HepG2 (cell line): Measurements from ENCODE around the gene JADE3. TPM values are rescaled to one million over a fixed set of nuclear protein-coding genes. Genes with fewer than 3 reads are reported as not detected.

Source experiments
- ATAC-seq: fragments of 200-7000 bp; cut with Tn5 transposase; 3 replicates; pipeline ENCODE4 v1.9.1; 2020; ENCODE audit warnings: mild to moderate bottlenecking, moderate library complexity
- BruUV-seq: library from RNA; stranded (reverse); fragments of 400-500 nt; replicated peaks from 2 replicates; lab custom pipeline; 2021; lab: Mats Ljungman, UMichigan
- CTCF ChIA-PET: fragments of 300-600 bp; formaldehyde crosslinking; extraction: SDS; loops from one replicate; lab custom pipeline; 2021; ENCODE audit warnings: low total read pairs, inconsistent platforms, low intra/inter-chr PET ratio; lab: Yijun Ruan, JAX
- POLR2A ChIA-PET: fragments of 350-600 bp; sonication (Branson Sonifier 250); formaldehyde crosslinking; loops from one replicate; lab custom pipeline; 2020; ENCODE audit warnings: antibody characterized with exemption, inconsistent platforms; lab: Yijun Ruan, JAX
- DNase-seq: peaks from one replicate; pipeline ENCODE4 v3.0.0-alpha.2; 2015; ENCODE audit warnings: low spot score
- FAIRE-seq: peaks from 3 replicates; lab custom pipeline; 2011; peaks lifted over from hg19 to GRCh38; lab: Jason Lieb, UNC
- H2AFZ ChIP-seq: one replicate; pipeline ENCODE4 v1.6.1; 2011; ENCODE audit warnings: low read length, inconsistent platforms
- H3K27ac ChIP-seq: fragments of 300-600 bp; 3 replicates; pipeline ENCODE4 v1.8.0; 2011; ENCODE audit warnings: mixed run types, mild to moderate bottlenecking, mixed read lengths, low read length, inconsistent platforms; ENCODE audit not compliant: insufficient read depth; ENCODE audit errors: extremely low read length
- H3K27me3 ChIP-seq, 2 experiments: fragments of 200-600 bp in 1 of 2; 2 replicates in 1 of 2; 3 replicates in 1 of 2; pipeline versions ENCODE4 v1.6.0 to v1.8.0; 2011; ENCODE audit warnings: low read length in 2 of 2, mild to moderate bottlenecking in 2 of 2, moderate library complexity in 2 of 2, inconsistent platforms in 1 of 2; ENCODE audit not compliant: insufficient read depth in 2 of 2, control insufficient read depth in 1 of 2
- H3K36me3 ChIP-seq, 2 experiments: fragments of 200-600 bp in 1 of 2; replicated peaks in 1 of 2; 2 replicates in 1 of 2; 3 replicates in 1 of 2; pipeline versions ENCODE4 v1.5.1 to v1.8.0; 2011; ENCODE audit warnings: low read length in 2 of 2, inconsistent platforms in 1 of 2; ENCODE audit not compliant: insufficient read depth in 2 of 2, control insufficient read depth in 1 of 2
- H3K4me1 ChIP-seq: 2 replicates; pipeline ENCODE4 v1.5.1; 2012; ENCODE audit warnings: low read length, inconsistent platforms; ENCODE audit not compliant: insufficient read depth
- H3K4me2 ChIP-seq: 2 replicates; pipeline ENCODE4 v1.6.0; 2011; ENCODE audit warnings: low read depth, low read length, inconsistent platforms
- H3K4me3 ChIP-seq, 3 experiments: fragments of 200-600 bp in 1 of 3; sonication (generic), shearing (Covaris generic) in 1 of 3; replicated peaks in 1 of 3; 2 replicates each; pipeline ENCODE4 v1.5.1; 2011 to 2016; ENCODE audit warnings: low read length in 3 of 3, inconsistent platforms in 2 of 3, low read depth in 2 of 3, mild to moderate bottlenecking in 2 of 3, control low read depth in 1 of 3, mixed read lengths in 1 of 3; ENCODE audit not compliant: insufficient read depth in 1 of 3
- H3K79me2 ChIP-seq: one replicate; pipeline ENCODE4 v1.6.1; 2011; ENCODE audit warnings: low read length, inconsistent platforms; ENCODE audit not compliant: insufficient read depth
- H3K9ac ChIP-seq: 2 replicates; pipeline ENCODE4 v1.6.0; 2011; ENCODE audit warnings: mild to moderate bottlenecking, low read depth, low read length, inconsistent platforms; ENCODE audit not compliant: insufficient read depth
- H3K9me3 ChIP-seq: 2 replicates; pipeline ENCODE4 v1.5.1; 2012; ENCODE audit warnings: mild to moderate bottlenecking, low read length
- H4K20me1 ChIP-seq: 2 replicates; pipeline ENCODE4 v1.6.0; 2011; ENCODE audit warnings: inconsistent platforms, mild to moderate bottlenecking, low read length, moderate library complexity; ENCODE audit not compliant: insufficient read depth
- ARID2 ChIP-seq: sonication (generic); formaldehyde crosslinking; IDR thresholded peaks from 2 replicates; pipeline ENCODE4 v1.8.1; 2022; ENCODE audit warnings: mild to moderate bottlenecking, missing genetic modification reagents, borderline replicate concordance
- DNMT3B ChIP-seq: conservative IDR thresholded peaks from 2 replicates; pipeline ENCODE4 v1.6.1; 2016; ENCODE audit warnings: missing biosample characterization, control low read depth
- ESRRA ChIP-seq: sonication (generic); formaldehyde crosslinking; IDR thresholded peaks from 2 replicates; pipeline ENCODE4 v1.5.1; 2020; ENCODE audit warnings: mild to moderate bottlenecking, low read depth, missing genetic modification reagents
- FIP1L1 ChIP-seq: fragments of 200-400 bp; formaldehyde crosslinking; IDR thresholded peaks from 2 replicates; pipeline ENCODE4 v1.6.1; 2018; ENCODE audit warnings: low read depth, mild to moderate bottlenecking, low read length, moderate library complexity, borderline replicate concordance; ENCODE audit not compliant: insufficient read depth
- GABPA ChIP-seq, 2 experiments: IDR thresholded peaks; 2 replicates each; pipeline ENCODE4 v1.6.1; 2011 to 2016; ENCODE audit warnings: low read depth in 2 of 2, low read length in 1 of 2, missing biosample characterization in 1 of 2, missing genetic modification characterization in 1 of 2
- JUND ChIP-seq: sonication (generic); formaldehyde crosslinking; IDR thresholded peaks from 2 replicates; pipeline ENCODE4 v1.8.0; 2022; ENCODE audit warnings: mild to moderate bottlenecking, missing genetic modification reagents
- MIER3 ChIP-seq: IDR thresholded peaks from 2 replicates; pipeline ENCODE4 v1.6.1; 2016; ENCODE audit warnings: missing compliant biosample characterization, borderline replicate concordance
- MYC ChIP-seq: sonication (generic); formaldehyde crosslinking; IDR thresholded peaks from 2 replicates; pipeline ENCODE4 v1.9.0; 2021; ENCODE audit warnings: missing genetic modification reagents, borderline replicate concordance
- NFRKB ChIP-seq: fragments of 450-650 bp; IDR thresholded peaks from 2 replicates; pipeline ENCODE4 v1.6.1; 2017
- POLR2AphosphoS5 ChIP-seq: IDR thresholded peaks from 2 replicates; pipeline ENCODE4 v1.6.1; 2012; ENCODE audit warnings: low read depth, low read length
- RBAK ChIP-seq: sonication (generic); formaldehyde crosslinking; IDR thresholded peaks from 2 replicates; pipeline ENCODE4 v1.5.1; 2020; ENCODE audit warnings: mild to moderate bottlenecking, missing genetic modification reagents
- RFX3 ChIP-seq: IDR thresholded peaks from 2 replicates; pipeline ENCODE4 v1.6.1; 2016; ENCODE audit warnings: missing biosample characterization, missing genetic modification reagents
- STAT5B ChIP-seq: sonication (generic); formaldehyde crosslinking; IDR thresholded peaks from 2 replicates; pipeline ENCODE4 v1.4.0; 2020; ENCODE audit warnings: missing genetic modification reagents
- TEAD2 ChIP-seq: sonication (generic); formaldehyde crosslinking; IDR thresholded peaks from 2 replicates; pipeline ENCODE4 v1.9.0; 2021; ENCODE audit warnings: missing genetic modification reagents
- ZBTB7A ChIP-seq: sonication (generic); formaldehyde crosslinking; IDR thresholded peaks from 2 replicates; pipeline ENCODE4 v1.8.0; 2022; ENCODE audit warnings: mild to moderate bottlenecking, missing genetic modification reagents
- ZNF446 ChIP-seq: sonication (generic); formaldehyde crosslinking; IDR thresholded peaks from 2 replicates; pipeline ENCODE4 v1.5.0; 2020; ENCODE audit warnings: mild to moderate bottlenecking, missing genetic modification reagents
- ZNF451 ChIP-seq: sonication (generic); formaldehyde crosslinking; IDR thresholded peaks from 2 replicates; pipeline ENCODE4 v1.5.0; 2020; ENCODE audit warnings: mild to moderate bottlenecking, missing genetic modification reagents
- ZNF644 ChIP-seq: IDR thresholded peaks from 2 replicates; pipeline ENCODE4 v1.6.1; 2016; ENCODE audit warnings: low read depth
- ZNF7 ChIP-seq: IDR thresholded peaks from 2 replicates; pipeline ENCODE4 v1.6.1; 2016; ENCODE audit warnings: missing biosample characterization, missing genetic modification reagents
- ZNF777 ChIP-seq: sonication (generic); formaldehyde crosslinking; IDR thresholded peaks from 2 replicates; pipeline ENCODE4 v1.4.0; 2020; ENCODE audit warnings: missing genetic modification reagents
- WGBS: methylation state at CpG from one replicate; pipeline ENCODE4 v1.1.6; 2017; ENCODE audit warnings: low lambda C conversion rate; 5-methylcytosine and 5-hydroxymethylcytosine counted together
- in situ Hi-C: cut with HindIII; loops from 2 replicates; pipeline ENCODE4 v1.10.0; 2017; ENCODE audit warnings: low pct_unique_long_range_greater_than_20kb; ENCODE audit not compliant: extremely low pct_ligation_motif_present
- intact Hi-C: fragments of 100-400 bp; cut with micrococcal nuclease; formaldehyde crosslinking; loops from one replicate; pipeline ENCODE4 v1.10.0; 2022; ENCODE audit not compliant: unreplicated experiment
- polyA plus RNA-seq, 8 experiments: library from polyadenylated mRNA; depleted of rRNA in 3 of 8; stranded (reverse) in 7 of 8; unstranded in 1 of 8; fragments of >200 nt; fragmentation: Illumina TruSeq in 4 of 8; extraction: Trizol in 4 of 8; gene quantifications; 2 replicates each; pipeline versions ENCODE4 v1.2.1 to v1.2.3, GENCODE V29; 2011 to 2016; ENCODE audit warnings: low read depth in 4 of 8, missing spikeins in 1 of 8, mixed read lengths in 1 of 8; ENCODE audit not compliant: insufficient read depth in 1 of 8
- total RNA-seq, 5 experiments: library from RNA; depleted of rRNA; stranded (reverse); fragments of >200 nt; fragmentation: Illumina TruSeq; extraction: Trizol; gene quantifications; 2 replicates each; pipeline ENCODE4 v1.2.3, GENCODE V29; 2016; ENCODE audit warnings: low read depth in 1 of 5
- TF ChIP-seq, protein P1 (sequence below): IDR thresholded peaks from 2 replicates; pipeline ENCODE4 v1.6.1; 2016
- TF ChIP-seq, protein P2 (sequence below): sonication (generic); formaldehyde crosslinking; IDR thresholded peaks from 2 replicates; pipeline ENCODE4 v1.4.0; 2020; ENCODE audit warnings: mild to moderate bottlenecking, missing genetic modification reagents
- TF ChIP-seq, protein P3 (sequence below): sonication (generic); formaldehyde crosslinking; IDR thresholded peaks from 2 replicates; pipeline ENCODE4 v1.4.0; 2020; ENCODE audit warnings: mild to moderate bottlenecking, missing genetic modification reagents

Gene JADE3
- total and polyA plus RNA-seq, 2 of the 13 experiments (the other 11 are each of a cell fraction or from before 2014, with no cell fraction given) = 7.7 to 7.8 TPM

DNA sequence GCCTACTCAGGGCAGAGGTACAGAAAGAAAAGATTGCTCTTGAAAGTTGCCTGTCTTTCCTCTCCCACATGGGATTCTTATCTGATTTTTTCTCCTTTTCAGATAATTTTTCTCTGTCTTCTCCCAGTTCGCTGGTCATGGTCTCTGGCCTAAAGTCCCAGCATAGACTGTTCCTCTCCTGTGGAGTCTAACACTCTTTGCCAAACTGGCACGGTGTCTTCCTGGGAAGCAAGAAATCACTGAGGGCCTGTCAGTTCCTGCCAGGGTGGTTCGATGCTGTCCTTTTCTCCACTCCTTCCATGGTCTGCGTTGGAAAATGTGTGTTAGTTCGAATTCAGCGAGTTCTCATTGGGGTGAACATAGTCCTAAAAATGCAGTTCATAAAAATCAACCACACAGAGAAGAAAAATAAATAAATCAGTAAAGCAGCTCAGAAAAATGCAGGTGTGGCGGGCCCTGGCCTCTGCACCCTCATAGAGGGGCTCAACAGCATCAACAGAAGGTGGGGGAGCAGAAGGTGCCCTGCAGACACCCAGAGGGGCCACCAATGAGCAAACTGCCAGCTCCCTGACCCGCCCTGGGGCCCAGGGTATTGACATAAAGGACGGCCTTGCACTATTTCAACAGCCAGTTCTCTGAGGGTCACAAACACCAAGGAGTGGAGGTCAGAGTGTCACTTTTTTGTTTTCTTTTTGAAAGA, 168.1 kb downstream of the JADE3 start:
- peak overlapping the region; percentile 50 to 68 (median 52) for H3K4me3 ChIP-seq
- peak overlapping the region; percentile 79 for H3K9ac ChIP-seq
- H3K9me3 ChIP-seq = no peaks in the 10 kb centered on the region
- H3K27me3 ChIP-seq = no peaks in the 10 kb centered on the region
- CTCF ChIA-PET = no interaction called here
- no peaks in the 10 kb centered on the region; a peak in 1 of 5 replicates for H3K36me3 ChIP-seq
- peaks cover 43% of the 10 kb centered on the region for H3K4me1 ChIP-seq
- no peak overlapping the region for H2AFZ ChIP-seq
- no peaks in the 10 kb centered on the region for H4K20me1 ChIP-seq
- H3K79me2 ChIP-seq = no peaks in the 10 kb centered on the region
- H3K27ac ChIP-seq = peak overlapping the region; percentile 96
- ATAC-seq = peak; percentile 74
- intact Hi-C loops = loop anchor here (5.0 kb wide), 1 partner anchor 178 kb away; no protein-coding TSS in a partner anchor
- H3K4me2 ChIP-seq = peak overlapping the region; percentile 75
- BruUV-seq = TSS peak; percentile 75
- DNase-seq = peak; percentile 89
- in situ Hi-C loops = no loop called here
- POLR2A ChIA-PET = interaction anchor here (0.9 to 4.1 kb wide), 10 partner anchors 12 to 162 kb away, joined by 3 to 31 read pairs (median 4); partner anchors contain the start of genes NDUFB11 and RBM10
- FAIRE-seq = peak; percentile 97
- 3% methylated on average over 7 of the region's 9 CpGs for WGBS
- TF ChIP-seq ZNF644 (CRISPR knock-in tag) = no peak
- TF ChIP-seq, protein P1, sequence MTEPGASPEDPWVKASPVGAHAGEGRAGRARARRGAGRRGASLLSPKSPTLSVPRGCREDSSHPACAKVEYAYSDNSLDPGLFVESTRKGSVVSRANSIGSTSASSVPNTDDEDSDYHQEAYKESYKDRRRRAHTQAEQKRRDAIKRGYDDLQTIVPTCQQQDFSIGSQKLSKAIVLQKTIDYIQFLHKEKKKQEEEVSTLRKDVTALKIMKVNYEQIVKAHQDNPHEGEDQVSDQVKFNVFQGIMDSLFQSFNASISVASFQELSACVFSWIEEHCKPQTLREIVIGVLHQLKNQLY (CRISPR knock-in tag) = peak; percentile 64; the same call in 1 of the 2 replicates
- no peak for TF ChIP-seq FIP1L1
- TF ChIP-seq GABPA (IDR thresholded peaks at IDR 0.05; ENCODE audit: low read depth, low read length) = no peak
- TF ChIP-seq GABPA (CRISPR knock-in tag; IDR thresholded peaks at IDR 0.05; ENCODE audit: low read depth) = no peak
- no peak for TF ChIP-seq ZBTB7A
- no peak for TF ChIP-seq DNMT3B
- no peak for TF ChIP-seq TEAD2 (CRISPR knock-in tag)
- no peak for TF ChIP-seq ZNF7
- peak; percentile 43 for TF ChIP-seq POLR2AphosphoS5
- TF ChIP-seq, protein P2, sequence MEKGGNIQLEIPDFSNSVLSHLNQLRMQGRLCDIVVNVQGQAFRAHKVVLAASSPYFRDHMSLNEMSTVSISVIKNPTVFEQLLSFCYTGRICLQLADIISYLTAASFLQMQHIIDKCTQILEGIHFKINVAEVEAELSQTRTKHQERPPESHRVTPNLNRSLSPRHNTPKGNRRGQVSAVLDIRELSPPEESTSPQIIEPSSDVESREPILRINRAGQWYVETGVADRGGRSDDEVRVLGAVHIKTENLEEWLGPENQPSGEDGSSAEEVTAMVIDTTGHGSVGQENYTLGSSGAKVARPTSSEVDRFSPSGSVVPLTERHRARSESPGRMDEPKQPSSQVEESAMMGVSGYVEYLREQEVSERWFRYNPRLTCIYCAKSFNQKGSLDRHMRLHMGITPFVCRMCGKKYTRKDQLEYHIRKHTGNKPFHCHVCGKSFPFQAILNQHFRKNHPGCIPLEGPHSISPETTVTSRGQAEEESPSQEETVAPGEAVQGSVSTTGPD (CRISPR knock-in tag) = no peak
- no peak for TF ChIP-seq NFRKB
- no peak for TF ChIP-seq RFX3 (CRISPR knock-in tag)
- no peak for TF ChIP-seq MYC (CRISPR knock-in tag)
- TF ChIP-seq ESRRA = peak; percentile 59; the same call in 1 of the 2 replicates
- TF ChIP-seq MIER3 = peak; percentile 59; the same call in 1 of the 2 replicates
- TF ChIP-seq ZNF777 (CRISPR knock-in tag) = no peak
- no peak for TF ChIP-seq ZNF451 (CRISPR knock-in tag)
- no peak for TF ChIP-seq RBAK
- TF ChIP-seq, protein P3, sequence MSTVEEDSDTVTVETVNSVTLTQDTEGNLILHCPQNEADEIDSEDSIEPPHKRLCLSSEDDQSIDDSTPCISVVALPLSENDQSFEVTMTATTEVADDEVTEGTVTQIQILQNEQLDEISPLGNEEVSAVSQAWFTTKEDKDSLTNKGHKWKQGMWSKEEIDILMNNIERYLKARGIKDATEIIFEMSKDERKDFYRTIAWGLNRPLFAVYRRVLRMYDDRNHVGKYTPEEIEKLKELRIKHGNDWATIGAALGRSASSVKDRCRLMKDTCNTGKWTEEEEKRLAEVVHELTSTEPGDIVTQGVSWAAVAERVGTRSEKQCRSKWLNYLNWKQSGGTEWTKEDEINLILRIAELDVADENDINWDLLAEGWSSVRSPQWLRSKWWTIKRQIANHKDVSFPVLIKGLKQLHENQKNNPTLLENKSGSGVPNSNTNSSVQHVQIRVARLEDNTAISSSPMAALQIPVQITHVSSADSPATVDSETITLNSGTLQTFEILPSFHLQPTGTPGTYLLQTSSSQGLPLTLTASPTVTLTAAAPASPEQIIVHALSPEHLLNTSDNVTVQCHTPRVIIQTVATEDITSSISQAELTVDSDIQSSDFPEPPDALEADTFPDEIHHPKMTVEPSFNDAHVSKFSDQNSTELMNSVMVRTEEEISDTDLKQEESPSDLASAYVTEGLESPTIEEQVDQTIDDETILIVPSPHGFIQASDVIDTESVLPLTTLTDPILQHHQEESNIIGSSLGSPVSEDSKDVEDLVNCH (CRISPR knock-in tag) = no peak
- TF ChIP-seq ARID2 (CRISPR knock-in tag) = no peak
- TF ChIP-seq JUND (CRISPR knock-in tag) = no peak
- TF ChIP-seq STAT5B (CRISPR knock-in tag) = no peak
- no peak for TF ChIP-seq ZNF446
